Left forelimb (tissue), 1 donor: ENCODE results near the gene EFEMP1.
A peak's percentile ranks its signal among the peaks of the same experiment; 100 is the strongest.

Experiments used
- DNase-seq: peaks from one replicate; pipeline ENCODE4 v3.0.0-alpha.2; 2018; ENCODE audit warnings: low spot score

Gene EFEMP1, protein sequence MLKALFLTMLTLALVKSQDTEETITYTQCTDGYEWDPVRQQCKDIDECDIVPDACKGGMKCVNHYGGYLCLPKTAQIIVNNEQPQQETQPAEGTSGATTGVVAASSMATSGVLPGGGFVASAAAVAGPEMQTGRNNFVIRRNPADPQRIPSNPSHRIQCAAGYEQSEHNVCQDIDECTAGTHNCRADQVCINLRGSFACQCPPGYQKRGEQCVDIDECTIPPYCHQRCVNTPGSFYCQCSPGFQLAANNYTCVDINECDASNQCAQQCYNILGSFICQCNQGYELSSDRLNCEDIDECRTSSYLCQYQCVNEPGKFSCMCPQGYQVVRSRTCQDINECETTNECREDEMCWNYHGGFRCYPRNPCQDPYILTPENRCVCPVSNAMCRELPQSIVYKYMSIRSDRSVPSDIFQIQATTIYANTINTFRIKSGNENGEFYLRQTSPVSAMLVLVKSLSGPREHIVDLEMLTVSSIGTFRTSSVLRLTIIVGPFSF

DNA sequence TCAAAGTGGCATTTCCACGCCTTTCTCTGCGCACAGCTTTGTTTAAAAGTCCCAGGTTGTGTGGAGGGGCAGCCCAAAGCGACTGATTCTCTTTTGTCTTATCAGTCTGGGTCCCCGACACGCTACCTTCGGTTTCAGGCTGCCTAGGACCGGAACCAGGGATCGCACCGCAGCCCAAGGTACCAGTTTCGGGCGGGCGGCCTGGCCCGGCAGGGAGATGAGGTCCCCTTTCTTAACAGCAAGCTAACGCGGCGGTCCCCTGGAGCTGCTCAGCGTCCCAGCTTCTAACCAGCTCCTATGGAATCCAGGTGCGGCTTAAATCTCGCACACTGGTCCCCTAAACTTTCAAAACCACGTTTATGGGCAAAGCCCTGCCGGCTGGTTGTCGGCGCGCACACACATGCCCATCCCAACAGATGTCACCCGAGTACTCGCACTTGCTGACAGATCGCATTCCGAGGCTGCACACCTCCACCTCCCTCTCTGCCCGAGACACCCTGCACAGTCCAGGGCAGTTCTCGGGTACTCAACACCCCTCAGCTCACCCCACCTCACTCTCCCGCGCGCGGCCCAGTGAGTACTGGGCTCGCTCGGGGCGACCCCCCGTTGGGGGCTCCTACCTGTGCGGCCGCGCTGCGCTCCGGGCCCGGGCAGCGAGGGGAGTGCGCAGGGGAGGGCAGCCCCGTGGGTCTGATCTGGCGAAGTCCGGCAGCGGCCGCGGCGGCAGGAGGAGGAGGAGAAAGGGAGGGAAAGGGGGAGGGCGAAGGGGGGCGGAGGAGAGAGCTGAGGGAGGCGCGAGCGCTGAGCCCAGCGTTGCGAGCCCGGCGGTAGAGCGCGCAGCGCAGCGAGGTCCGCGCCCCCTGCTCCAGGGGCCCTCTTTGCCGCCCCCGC is at the start of gene EFEMP1:
EFEMP1 (minus strand) TSS at position 692 of the 891 bp plus-strand sequence. CDS start 1,342 bp downstream, outside the sequence.
- DNase-seq, result peak; percentile 70

DNA sequence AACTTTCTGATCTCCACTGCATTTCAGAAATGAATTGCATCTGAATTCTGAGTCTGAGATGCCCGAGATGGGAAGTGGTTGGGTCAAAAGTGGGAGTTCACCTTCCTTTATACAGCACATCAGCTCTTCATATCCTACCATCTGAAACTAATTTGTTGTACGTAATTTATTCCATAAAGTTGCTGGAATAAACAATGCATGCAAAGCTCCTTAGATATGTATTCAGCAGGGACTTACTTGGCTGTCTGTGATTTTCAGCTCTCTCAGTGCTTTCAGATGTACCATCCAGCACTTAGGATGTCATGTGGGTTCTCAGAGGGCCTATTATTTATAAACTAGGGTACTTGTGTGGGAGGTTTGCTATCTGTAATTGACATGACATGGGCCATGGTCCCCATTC is 46.9 kb upstream of the EFEMP1 start:
- DNase-seq, result no peak

DNA sequence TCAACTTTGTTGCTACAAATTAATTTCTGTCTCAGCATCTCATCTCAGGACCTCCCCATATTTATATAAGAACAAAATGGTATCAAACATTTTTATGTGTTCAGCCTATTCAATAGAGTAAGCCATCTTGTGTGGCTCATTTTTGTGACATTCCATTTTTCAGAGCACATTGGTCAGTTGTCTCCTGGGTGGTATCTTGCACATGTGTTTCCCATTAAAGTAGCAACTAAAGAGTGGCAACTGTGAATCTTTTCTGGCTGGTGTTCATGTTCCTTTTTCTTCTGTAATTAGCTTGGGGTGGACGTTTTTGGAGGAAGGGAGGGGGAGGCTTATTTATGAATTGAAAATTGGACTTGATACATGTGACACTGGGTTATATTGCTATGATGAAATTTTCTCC is 45.4 kb upstream of the EFEMP1 start:
- no peak for DNase-seq

DNA sequence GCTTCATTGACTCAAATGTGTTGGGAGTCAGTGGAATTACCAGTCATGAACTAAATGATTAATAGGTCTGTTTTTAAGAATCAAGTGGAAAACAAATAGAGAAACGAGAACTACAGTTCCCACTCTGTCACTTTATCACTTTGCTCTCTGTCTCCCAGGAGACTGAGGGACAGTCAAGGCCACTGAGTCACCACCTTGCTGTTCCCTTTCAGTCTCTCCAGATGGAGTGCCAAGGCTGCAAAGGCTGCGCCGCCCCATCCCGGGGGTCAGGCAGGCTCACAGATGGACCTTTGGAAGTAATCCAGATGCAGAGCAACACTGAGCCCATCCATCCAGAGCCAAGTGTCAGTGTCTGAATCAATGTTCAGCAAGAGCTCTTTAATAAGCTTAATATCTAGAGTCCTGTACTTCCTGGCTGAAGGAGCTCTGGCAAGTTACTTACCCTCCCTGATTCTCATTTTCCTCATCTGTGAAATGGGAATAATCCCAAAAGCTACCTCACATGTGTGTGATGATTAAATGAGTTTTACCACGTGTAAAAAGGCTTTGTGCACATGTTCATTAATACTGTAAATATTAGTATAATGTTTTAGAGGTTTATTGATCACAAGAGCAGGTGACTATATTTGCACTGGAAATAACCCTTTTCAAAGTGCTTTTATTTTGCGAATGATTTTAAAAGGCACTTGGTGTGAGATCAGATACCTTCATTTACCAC is 43.0 kb upstream of the EFEMP1 start:
- DNase-seq, result no peak

DNA sequence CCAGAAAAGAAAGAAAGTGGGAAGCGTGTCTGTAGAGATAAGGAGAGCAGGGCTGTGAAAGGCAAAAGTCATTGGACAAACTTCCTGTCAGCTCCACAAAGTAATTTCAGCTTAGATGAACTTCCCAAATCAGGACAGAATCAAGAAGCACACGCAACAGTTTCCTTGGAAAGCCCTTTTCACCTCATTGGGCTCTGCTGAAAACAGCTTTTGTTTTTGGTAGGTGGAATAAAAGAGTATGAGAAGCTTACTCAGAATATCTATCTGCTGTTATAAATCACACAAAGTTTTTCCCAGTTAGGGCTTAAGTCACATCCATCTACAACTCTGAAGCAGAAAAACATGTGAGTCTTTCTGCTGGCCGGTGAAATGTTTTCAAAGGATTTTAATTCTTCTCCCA is 42.4 kb upstream of the EFEMP1 start:
- DNase-seq, result no peak

DNA sequence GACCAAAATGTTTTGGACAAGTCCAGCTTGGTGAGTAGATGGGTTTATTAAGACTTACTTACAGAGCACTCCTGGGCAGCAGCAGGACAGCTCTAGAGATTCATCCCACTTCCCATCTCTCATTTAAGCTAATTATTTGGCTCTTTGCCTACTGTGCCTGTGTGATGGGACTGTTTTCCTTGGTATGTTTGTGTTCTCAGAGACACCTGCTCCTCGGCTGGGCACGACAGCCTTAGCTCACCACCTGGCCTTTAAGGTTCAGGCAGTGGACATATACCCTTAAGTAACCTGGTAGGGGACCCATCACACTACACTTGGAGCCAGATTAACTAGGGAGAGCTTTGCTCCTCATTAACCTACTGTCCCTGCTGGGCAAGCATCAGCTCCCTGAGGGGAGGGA is 41.7 kb upstream of the EFEMP1 start:
- no peak for DNase-seq

DNA sequence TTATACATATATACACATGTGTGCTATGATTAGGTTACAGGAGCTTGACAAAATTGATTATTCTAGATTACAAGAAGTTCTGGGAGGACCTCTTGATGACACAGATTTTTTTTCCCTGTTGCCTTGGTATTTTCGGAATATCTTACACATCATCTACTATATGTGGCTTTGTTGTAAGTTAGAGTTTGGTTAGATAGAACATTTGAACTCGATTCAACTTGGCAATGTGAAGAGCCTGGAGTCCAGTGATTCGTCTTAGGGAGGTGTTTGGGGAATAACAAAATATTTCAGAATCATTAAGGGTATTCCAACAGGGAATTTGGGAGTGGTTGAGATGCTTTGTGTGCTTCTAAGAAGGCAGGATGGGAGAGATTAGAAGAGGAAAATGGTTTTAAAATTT is 39.3 kb upstream of the EFEMP1 start:
- DNase-seq, result no peak

DNA sequence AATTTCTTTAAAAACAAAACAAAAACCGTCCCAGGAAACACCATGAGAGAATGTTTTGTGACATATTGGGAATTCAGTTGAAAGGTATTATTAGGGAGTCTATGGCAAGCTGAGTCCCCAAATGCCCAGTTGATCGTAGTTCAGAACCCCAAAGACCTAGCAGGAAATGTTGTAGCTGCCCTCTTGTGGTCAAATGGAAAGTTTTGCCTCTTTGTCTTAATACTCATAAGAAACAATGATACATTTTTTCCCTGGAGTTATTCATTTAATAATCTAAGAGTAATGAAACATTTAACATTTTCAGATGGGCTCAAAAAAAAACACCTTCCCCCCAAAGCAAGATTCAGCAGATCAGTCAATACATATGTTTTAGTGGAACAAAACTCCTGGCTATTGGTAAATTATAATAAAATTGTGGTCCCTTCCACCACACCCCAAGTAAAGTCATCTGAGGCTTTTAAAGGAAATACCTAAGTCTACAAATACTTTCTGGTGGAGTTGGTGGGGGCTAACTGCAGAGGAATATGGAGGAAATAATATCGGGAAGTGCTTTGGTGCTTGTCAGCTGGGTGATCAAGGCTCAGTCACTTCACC is 37.8 kb upstream of the EFEMP1 start:
- DNase-seq, result no peak

DNA sequence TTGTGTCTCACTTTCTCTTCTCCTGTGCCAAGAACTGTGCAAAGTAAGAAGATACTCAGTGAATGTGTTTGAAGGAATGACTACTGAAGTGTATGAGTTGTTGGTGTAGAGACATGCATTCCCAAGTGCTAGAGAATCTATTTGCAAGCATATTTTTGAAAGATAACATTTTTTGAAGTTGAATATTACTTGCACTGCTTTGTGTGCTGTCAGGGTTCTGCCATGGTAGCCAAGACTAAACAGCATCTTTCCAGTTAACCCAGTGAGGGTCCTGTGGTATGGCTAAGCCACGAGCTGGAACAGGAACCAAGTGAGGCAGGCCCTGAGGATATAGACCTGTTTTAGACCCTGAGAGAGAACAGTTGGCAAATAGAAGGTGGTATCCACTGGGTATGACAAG is 35.2 kb upstream of the EFEMP1 start:
- no peak for DNase-seq

DNA sequence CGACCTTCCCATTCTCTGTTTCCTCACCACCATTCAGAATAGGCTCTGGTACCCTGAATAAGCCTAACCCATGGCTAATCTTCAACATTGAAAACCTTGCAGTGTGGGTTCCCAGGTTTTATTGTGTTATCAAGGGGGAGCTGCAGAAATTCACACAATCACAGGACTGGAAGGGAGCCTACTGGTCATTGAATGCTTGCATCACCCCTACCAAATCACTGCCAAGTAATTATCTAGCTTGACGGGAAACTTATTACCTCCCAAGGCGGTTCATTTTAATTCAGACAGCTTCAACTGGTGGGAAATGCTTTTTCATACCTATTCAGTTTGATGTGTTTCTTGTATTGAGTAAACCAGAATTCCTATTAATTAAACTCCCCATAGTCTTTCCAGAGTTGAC is 33.6 kb upstream of the EFEMP1 start:
- no peak for DNase-seq

DNA sequence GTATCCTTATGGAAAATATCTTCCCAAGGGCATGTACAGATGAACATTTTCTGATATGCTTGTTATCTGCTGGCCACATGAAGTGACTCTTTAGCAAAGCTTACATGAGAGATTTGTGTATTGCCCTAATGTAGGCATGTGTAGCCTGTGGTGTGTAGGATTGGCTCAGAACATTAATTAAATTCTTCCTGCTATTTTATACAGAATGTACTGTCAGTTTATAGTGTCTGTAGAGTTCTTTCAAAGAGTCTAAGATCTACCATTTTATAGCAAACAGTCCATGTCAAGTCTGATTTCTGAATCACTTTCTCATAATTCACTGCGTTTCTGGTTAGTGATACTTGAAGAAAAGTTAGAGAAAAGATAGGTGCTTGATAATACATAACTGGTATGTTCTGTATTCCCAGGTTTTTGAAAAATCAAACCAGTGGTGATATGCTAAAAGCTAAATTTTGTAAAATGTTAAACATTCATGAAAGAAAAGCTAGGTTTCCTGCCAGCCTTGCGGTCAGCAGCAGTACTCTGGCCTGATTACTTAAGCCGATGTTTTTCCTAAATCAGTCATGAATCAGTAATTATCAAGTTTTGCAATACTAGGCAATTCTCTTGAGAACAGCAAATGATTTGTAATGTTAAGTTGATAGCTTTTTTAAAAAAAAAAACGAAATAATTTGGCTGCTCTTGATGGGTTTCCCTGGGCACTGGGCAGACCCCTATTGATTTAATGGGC is 30.9 kb upstream of the EFEMP1 start:
- DNase-seq, result no peak

DNA sequence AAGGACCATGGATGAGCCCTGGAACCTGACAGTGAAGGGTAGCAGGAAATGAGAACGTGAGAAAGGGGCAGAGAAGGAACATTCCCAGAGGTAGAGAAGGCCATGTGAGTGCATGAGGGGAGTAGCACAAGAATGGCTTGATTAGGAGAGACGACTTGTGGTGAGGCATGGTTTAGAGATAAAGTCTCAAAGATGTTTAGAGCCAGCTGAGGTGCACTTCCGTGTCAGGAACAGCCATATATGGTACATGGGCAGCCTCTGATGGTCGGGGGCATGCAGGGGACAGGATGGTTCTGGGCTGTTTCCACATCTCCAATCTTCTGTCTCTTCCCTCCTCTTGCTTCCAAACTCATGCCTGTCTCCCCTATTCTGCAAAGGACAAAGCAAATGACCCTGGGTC is 28.8 kb upstream of the EFEMP1 start:
- DNase-seq, result no peak

DNA sequence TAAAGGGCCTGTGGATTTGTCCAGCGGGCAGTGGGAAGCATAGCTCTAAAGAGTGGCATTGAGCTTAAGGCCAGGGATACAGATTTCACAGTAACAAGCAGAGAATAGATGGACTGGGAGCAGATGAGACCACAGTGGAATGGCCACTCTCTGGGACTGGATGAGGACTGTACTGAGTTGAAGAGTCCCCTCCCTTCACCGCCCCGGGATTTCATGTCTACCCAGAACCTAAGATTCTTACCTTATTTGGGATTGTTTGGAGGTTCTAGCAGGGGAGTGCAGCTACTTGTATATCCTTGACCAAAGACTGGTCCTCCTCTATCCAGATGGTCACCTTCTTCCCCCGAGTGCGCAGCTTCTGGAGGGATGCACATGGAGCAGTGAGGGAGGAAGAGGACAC is 28.0 kb upstream of the EFEMP1 start:
- no peak for DNase-seq

DNA sequence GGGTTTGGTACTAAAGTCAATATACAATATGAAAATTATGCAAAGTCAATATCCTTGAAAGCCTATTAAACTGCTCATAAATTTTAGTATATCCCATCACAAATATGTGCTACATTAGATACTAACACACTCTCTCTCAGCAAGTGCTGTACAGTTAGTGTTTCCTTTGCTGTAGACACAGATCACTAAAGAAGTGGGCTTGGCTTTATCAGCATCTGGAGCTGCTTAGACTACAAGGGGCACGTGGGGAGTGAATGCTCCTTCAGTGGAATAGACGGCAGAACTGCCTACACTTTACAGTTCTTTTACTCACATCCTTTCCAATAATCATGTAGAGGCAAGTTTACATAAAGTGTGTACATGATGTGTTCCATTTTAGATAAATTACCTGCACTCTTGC is 26.0 kb upstream of the EFEMP1 start:
- DNase-seq, result no peak

DNA sequence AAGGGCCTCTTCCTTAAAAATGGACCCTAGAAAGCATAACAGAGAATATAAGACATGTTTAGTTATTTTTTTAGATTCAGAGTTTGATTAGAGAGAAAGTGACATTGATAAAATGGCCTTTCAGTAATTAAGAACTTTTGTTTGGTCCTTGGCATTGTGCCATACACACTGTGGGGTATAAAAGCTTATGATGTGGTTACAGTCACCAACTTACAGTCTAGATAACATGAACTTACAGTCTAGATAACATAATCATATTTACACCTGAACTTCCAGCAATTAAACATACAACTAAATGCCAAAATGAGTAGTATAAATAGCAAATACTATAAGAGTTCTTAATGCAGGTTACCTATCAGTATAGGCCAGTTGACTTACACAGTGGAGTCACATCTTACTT is 25.6 kb upstream of the EFEMP1 start:
- no peak for DNase-seq

DNA sequence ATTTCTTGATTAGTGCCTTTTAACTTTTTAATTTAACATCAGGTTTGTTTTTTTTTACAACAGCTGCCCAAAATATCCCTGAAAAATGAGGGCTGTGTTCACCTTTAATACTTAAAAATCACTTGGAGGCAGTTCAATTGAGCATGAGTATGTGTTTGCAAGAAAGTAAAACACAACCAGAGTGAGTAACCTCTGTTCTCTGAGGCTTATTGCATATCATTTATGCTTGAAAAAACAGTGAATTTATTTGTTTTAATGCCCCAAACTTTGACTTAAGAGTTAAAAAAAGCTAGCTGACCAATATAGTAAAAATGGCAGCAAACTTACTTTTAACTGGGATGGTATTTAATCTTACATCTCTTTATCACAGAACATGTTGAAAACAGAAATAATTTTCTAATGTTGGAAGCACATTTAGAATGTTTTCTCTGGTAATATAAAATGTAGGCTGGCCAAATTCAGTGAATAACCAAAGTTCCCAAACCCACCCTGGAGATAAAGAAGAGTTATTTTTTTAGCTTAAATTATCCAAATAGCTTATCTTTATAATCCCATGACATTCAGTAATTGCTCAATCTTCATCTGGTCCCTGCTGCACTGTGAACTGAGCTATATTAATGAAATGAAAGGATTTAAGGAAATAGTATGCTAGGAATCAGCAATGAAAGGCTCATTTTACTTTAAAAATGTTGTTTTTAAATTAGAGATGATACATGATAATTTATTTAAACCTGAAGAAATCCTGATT is 24.8 kb upstream of the EFEMP1 start:
- no peak for DNase-seq

DNA sequence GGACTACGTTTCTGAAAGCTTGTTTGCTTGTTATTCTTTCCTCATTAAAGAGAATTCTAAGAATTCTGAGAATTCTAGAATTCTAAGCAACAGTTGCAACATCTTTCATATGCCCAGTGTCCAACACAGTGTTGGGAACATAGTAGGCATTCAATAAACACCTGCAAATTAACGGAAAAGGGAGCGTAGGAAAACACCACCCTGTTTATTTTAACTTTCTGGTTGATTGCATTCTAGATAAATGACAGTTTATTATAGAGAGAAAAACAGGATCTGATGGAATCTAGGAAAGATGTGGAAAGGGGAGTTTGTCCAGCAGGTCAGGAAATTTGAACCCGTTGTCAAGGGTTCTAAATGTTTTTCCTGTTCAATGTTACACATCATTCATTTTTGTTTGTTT is 24.2 kb upstream of the EFEMP1 start:
- no peak for DNase-seq

DNA sequence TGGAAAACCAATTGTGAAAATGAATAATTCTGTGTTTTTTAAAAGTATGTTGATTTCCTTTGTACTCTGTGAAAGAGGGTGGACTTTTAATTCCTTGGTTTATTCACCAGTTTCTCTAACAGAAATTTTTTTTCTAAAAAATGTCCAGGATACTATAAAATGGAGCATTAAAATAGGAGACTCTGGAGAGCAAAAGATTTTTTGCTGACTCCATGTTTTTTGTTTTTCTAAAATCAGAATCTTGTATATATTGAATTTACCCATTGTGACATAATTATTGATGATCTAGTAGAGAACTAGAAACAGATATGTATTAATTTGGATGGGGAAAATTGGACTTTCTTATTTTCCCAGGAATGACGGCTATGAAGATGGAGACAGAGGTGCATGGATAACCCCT is 23.2 kb upstream of the EFEMP1 start:
- DNase-seq, result no peak

DNA sequence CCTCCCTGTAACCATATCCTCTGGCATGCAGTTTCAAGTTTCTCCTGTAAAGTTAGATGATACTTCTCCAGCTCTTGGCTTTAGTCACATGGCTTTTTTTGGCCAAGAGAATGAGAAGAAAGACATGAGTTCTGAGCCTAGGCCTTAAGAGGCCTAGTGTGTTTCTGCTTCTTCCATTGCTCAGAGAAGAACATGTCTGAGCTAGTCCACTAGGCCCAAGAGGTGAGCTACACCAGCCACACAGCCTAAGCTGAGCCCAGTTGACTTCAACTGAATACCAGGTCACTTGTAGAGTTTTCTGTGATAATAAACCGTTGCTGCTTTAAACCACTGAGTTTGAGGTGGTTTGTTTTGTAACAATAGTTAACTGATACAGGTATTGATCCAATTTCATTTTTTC is 19.9 kb upstream of the EFEMP1 start:
- no peak for DNase-seq

DNA sequence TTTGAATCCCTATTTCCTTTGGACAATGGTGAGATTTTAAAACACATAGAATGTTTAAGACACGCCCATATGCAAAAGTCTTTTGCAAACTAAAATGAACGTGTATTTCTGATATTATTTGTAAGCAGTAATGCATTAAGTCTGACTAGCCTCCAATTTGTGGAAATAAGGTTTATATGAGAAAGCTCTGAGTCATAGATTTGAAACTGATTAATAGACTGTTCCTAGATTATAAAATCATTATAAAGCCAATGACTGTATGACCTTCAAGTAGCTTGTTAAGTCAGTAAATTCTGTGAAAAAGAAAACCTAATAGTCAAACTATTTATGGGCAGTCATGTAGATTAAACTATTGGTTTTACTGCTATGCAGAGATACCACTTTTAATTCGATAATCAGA is 12.8 kb upstream of the EFEMP1 start:
- no peak for DNase-seq

DNA sequence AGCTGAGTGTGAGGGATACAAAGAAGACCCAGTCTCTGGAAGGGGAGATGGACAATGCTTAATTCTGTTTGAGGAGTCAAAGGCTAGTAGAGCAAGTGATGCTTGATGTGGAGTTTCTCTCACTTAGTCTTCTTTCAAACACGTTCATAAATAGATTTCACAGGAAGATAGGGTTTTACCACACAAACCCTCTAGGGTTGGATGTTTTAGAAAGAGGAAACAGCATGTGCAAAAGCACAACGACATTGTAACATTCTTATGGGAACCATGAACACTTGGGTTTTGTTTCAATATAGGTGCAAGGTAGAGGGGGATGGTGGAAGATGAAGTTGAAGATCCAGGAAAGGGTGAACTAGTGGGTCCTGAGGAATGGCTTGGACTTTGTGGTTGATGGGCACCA is 10.8 kb upstream of the EFEMP1 start:
- DNase-seq, result no peak
